H1 (cell line): ENCODE results near the gene RFX3. TPM values are rescaled to one million over a fixed set of nuclear protein-coding genes. Genes with fewer than 3 reads are reported as not detected.

Experiments
- CTCF ChIA-PET: fragments of 300-600 bp; sonication (Branson Sonifier 250); formaldehyde crosslinking; loops from one replicate; lab custom pipeline; 2021; ENCODE audit not compliant: partially characterized antibody; lab: Charles Lee
- POLR2A ChIA-PET: fragments of 300-600 bp; sonication (Branson Sonifier 250); formaldehyde crosslinking; loops from one replicate; lab custom pipeline; 2021; ENCODE audit warnings: inconsistent platforms; ENCODE audit not compliant: partially characterized antibody; lab: Charles Lee
- DNase-seq, 2 experiments: peaks; one replicate each; pipeline versions ENCODE4 v3.0.0 to v3.0.0-alpha.2; 2010 to 2022; ENCODE audit warnings: low spot score in 2 of 2, low read depth in 1 of 2, mixed read lengths in 1 of 2
- FAIRE-seq: peaks from 2 replicates; lab custom pipeline; 2011; peaks lifted over from hg19 to GRCh38; lab: Jason Lieb, UNC
- H2AFZ ChIP-seq: 2 replicates; pipeline ENCODE4 v1.8.1; 2012; ENCODE audit warnings: low read length, inconsistent platforms
- H2AK5ac ChIP-seq: 2 replicates; pipeline ENCODE4 v1.6.1; 2013; ENCODE audit warnings: low read depth, low read length
- H2BK120ac ChIP-seq: replicated peaks from 2 replicates; pipeline ENCODE3; 2013; ENCODE audit warnings: low read depth, low read length, inconsistent platforms
- H2BK12ac ChIP-seq: 2 replicates; pipeline ENCODE4 v1.6.1; 2013; ENCODE audit warnings: low read depth, low read length
- H2BK15ac ChIP-seq: 2 replicates; pipeline ENCODE4 v1.6.1; 2013; ENCODE audit warnings: low read length
- H2BK20ac ChIP-seq: 2 replicates; pipeline ENCODE4 v1.6.1; 2013; ENCODE audit warnings: low read length
- H2BK5ac ChIP-seq: 2 replicates; pipeline ENCODE4 v1.6.1; 2013; ENCODE audit warnings: low read depth, low read length
- H3K14ac ChIP-seq: 2 replicates; pipeline ENCODE4 v1.6.1; 2013; ENCODE audit warnings: inconsistent platforms; ENCODE audit not compliant: insufficient read length
- H3K18ac ChIP-seq: 2 replicates; pipeline ENCODE4 v1.6.1; 2013; ENCODE audit warnings: low read length; ENCODE audit errors: extremely low read depth
- H3K23ac ChIP-seq: 2 replicates; pipeline ENCODE4 v1.6.1; 2013; ENCODE audit warnings: inconsistent platforms; ENCODE audit not compliant: insufficient read length
- H3K23me2 ChIP-seq: 2 replicates; pipeline ENCODE4 v1.6.1; 2013; ENCODE audit warnings: low read depth, low read length
- H3K27ac ChIP-seq: 2 replicates; pipeline ENCODE4 v1.6.1; 2011; ENCODE audit warnings: low read depth, low read length, inconsistent platforms
- H3K27me3 ChIP-seq, 4 experiments: replicated peaks in 1 of 4; 1 replicate in 1 of 4; 2 replicates in 3 of 4; pipeline versions ENCODE4 v1.6.1 to v1.8.1; 2011 to 2013; ENCODE audit warnings: low read length in 3 of 4, mild to moderate bottlenecking in 3 of 4, inconsistent platforms in 2 of 4, mixed read lengths in 2 of 4, moderate library complexity in 1 of 4; ENCODE audit not compliant: control insufficient read depth in 3 of 4, insufficient read depth in 3 of 4; ENCODE audit errors: extremely low read depth in 1 of 4
- H3K36me3 ChIP-seq, 4 experiments: 2 replicates each; pipeline versions ENCODE4 v1.6.1 to v1.8.1; 2011 to 2013; ENCODE audit warnings: mild to moderate bottlenecking in 4 of 4, low read length in 3 of 4, moderate library complexity in 2 of 4, control low read depth in 1 of 4, inconsistent platforms in 1 of 4; ENCODE audit not compliant: insufficient read depth in 4 of 4, control insufficient read depth in 2 of 4
- H3K4ac ChIP-seq: replicated peaks from 2 replicates; pipeline ENCODE3; 2013; ENCODE audit warnings: low read length, low read depth, mixed read lengths, inconsistent platforms; ENCODE audit not compliant: insufficient read length
- H3K4me1 ChIP-seq, 4 experiments: replicated peaks in 1 of 4; 1 replicate in 1 of 4; 2 replicates in 3 of 4; pipeline versions ENCODE4 v1.6.1 to v1.8.1; 2011 to 2013; ENCODE audit warnings: low read length in 3 of 4, inconsistent platforms in 2 of 4, mixed read lengths in 1 of 4; ENCODE audit not compliant: insufficient read depth in 4 of 4, control insufficient read depth in 3 of 4
- H3K4me2 ChIP-seq, 2 experiments: 2 replicates each; pipeline versions ENCODE4 v1.6.1 to v1.8.1; 2011 to 2013; ENCODE audit warnings: low read depth in 2 of 2, low read length in 2 of 2, control low read depth in 1 of 2, inconsistent platforms in 1 of 2, mild to moderate bottlenecking in 1 of 2; ENCODE audit not compliant: insufficient read depth in 1 of 2
- H3K4me3 ChIP-seq, 4 experiments: fragments of 200-600, 300-600 bp in 1 of 4; sonication (generic), shearing (Covaris generic), sonication (Bioruptor Twin) in 1 of 4; 2 replicates each; pipeline versions ENCODE4 v1.5.1 to v1.8.1; 2011 to 2016; ENCODE audit warnings: low read length in 4 of 4, low read depth in 3 of 4, control low read depth in 2 of 4, inconsistent platforms in 2 of 4, mild to moderate bottlenecking in 2 of 4, mixed read lengths in 1 of 4, moderate library complexity in 1 of 4; ENCODE audit not compliant: insufficient read depth in 2 of 4; ENCODE audit errors: extremely low read depth in 1 of 4
- H3K56ac ChIP-seq: replicated peaks from 2 replicates; pipeline ENCODE3; 2013; ENCODE audit warnings: low read depth, mild to moderate bottlenecking, mixed read lengths, low read length, inconsistent platforms; ENCODE audit not compliant: insufficient read length
- H3K79me1 ChIP-seq: 2 replicates; pipeline ENCODE4 v1.6.1; 2013; ENCODE audit warnings: low read depth, low read length, control low read depth
- H3K79me2 ChIP-seq, 2 experiments: 2 replicates each; pipeline versions ENCODE4 v1.6.1 to v1.8.1; 2012 to 2013; ENCODE audit warnings: low read length in 2 of 2, mild to moderate bottlenecking in 2 of 2, inconsistent platforms in 1 of 2; ENCODE audit not compliant: insufficient read depth in 2 of 2, control insufficient read depth in 1 of 2
- H3K9ac ChIP-seq, 4 experiments: replicated peaks in 1 of 4; 1 replicate in 1 of 4; 2 replicates in 3 of 4; pipeline versions ENCODE4 v1.6.1 to v1.8.1; 2011 to 2013; ENCODE audit warnings: low read depth in 3 of 4, low read length in 3 of 4, control low read depth in 2 of 4, mild to moderate bottlenecking in 2 of 4, moderate library complexity in 2 of 4, inconsistent platforms in 1 of 4; ENCODE audit errors: extremely low read depth in 1 of 4
- H3K9me3 ChIP-seq, 2 experiments: 2 replicates each; pipeline versions ENCODE4 v1.6.1 to v1.8.1; 2012 to 2013; ENCODE audit warnings: mild to moderate bottlenecking in 2 of 2, moderate library complexity in 2 of 2, control low read depth in 1 of 2, inconsistent platforms in 1 of 2, low read depth in 1 of 2, low read length in 1 of 2, mixed read lengths in 1 of 2; ENCODE audit not compliant: insufficient read depth in 2 of 2
- H4K20me1 ChIP-seq, 2 experiments: replicated peaks in 1 of 2; 2 replicates each; pipeline versions ENCODE3 to v1.8.1; 2011 to 2013; ENCODE audit warnings: inconsistent platforms in 2 of 2, low read length in 2 of 2, mild to moderate bottlenecking in 1 of 2; ENCODE audit not compliant: insufficient read depth in 2 of 2, control insufficient read depth in 1 of 2
- H4K5ac ChIP-seq: 2 replicates; pipeline ENCODE4 v1.6.1; 2013; ENCODE audit warnings: low read length, low read depth, mixed read lengths, inconsistent platforms; ENCODE audit not compliant: insufficient read length
- H4K8ac ChIP-seq: 2 replicates; pipeline ENCODE4 v1.8.0; 2013; ENCODE audit warnings: mild to moderate bottlenecking, moderate library complexity, low read length, inconsistent platforms; ENCODE audit not compliant: insufficient read depth; ENCODE audit errors: extremely low read depth
- H4K91ac ChIP-seq: replicated peaks from 2 replicates; pipeline ENCODE3; 2013; ENCODE audit warnings: low read length, mixed read lengths, inconsistent platforms; ENCODE audit not compliant: insufficient read length
- BRCA1 ChIP-seq: IDR thresholded peaks from 2 replicates; pipeline ENCODE4 v1.6.1; 2012; ENCODE audit warnings: low read depth, low read length, improper control_type of control experiment
- polyA plus RNA-seq, 7 experiments: library from polyadenylated mRNA; depleted of rRNA in 3 of 7; stranded (reverse) in 5 of 7; unstranded in 2 of 7; fragments of >200 nt in 5 of 7; fragments of 200-250 nt in 2 of 7; gene quantifications; 1 replicate in 5 of 7; 2 replicates in 1 of 7; 4 replicates in 1 of 7; pipeline versions ENCODE4 v1.2.1 to v1.2.3, GENCODE V29; 2011 to 2013; ENCODE audit warnings: missing spikeins in 2 of 7, mixed read lengths in 2 of 7
- total RNA-seq: library from RNA; stranded (reverse); fragmentation: NEBNext Ultra II Directional; extraction: Animal tissue kit (Norgen Biotek cat#: 25700); gene quantifications from 2 replicates; pipeline ENCODE4 v1.2.1, GENCODE V29; 2021

RFX3 gene
- total and polyA plus RNA-seq, 2 of the 8 experiments (the other 6 are each of a cell fraction or from before 2014, with no cell fraction given) = 4.9 to 22.6 TPM

DNA sequence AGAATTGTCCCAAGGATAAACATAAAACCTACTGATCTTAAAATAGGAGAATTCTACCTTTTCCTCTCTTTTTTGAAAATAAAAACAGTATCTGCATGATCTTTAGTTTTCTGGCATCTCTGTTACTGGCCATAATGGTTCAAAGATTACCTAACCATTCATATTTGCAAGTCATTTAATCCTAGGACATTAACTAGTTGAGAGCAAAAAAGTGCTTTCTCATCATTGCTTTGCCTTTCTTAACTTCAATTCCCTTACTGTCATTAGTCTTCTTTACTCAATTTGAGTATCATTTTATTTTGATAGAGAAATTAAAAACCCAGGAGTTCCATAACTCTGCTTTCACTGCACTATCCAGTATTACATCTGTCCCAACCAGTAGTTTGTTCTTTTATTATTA lies 68.6 kb downstream of the RFX3 start:
- CTCF ChIA-PET = no interaction called here
- no peak overlapping the region for H3K23ac ChIP-seq
- no peak overlapping the region for H4K5ac ChIP-seq
- no peak overlapping the region for H2BK12ac ChIP-seq
- H3K79me2 ChIP-seq = peaks cover 0 to 3% of the 10 kb centered on the region in 2 experiments; a peak in 1 of 4 replicates
- no peak overlapping the region for H2BK5ac ChIP-seq
- TF ChIP-seq BRCA1 = no peak
- no peak overlapping the region for H3K9ac ChIP-seq
- no peak overlapping the region for H2BK20ac ChIP-seq
- no peak overlapping the region for H3K4me2 ChIP-seq
- H3K36me3 ChIP-seq = no peaks in the 10 kb centered on the region
- no peak overlapping the region for H2AFZ ChIP-seq
- no peak for FAIRE-seq
- no peak overlapping the region for H4K8ac ChIP-seq
- H2BK120ac ChIP-seq = no peak overlapping the region
- no peak overlapping the region for H4K91ac ChIP-seq
- H3K14ac ChIP-seq = no peak overlapping the region
- peaks cover 0 to 3% (median 0%) of the 10 kb centered on the region in 4 experiments; a peak in 1 of 7 replicates for H3K4me1 ChIP-seq
- no peak overlapping the region for H3K4ac ChIP-seq
- no peak for DNase-seq
- no peak overlapping the region for H2AK5ac ChIP-seq
- no peak overlapping the region for H2BK15ac ChIP-seq
- no peak overlapping the region for H3K27ac ChIP-seq
- H3K18ac ChIP-seq = no peak overlapping the region
- no peaks in the 10 kb centered on the region for H3K9me3 ChIP-seq
- H3K4me3 ChIP-seq = no peak overlapping the region
- no peaks in the 10 kb centered on the region for H3K79me1 ChIP-seq
- H3K56ac ChIP-seq = no peak overlapping the region
- H3K23me2 ChIP-seq = no peaks in the 10 kb centered on the region
- POLR2A ChIA-PET = no interaction called here
- H4K20me1 ChIP-seq = no peaks in the 10 kb centered on the region
- no peaks in the 10 kb centered on the region for H3K27me3 ChIP-seq
